ENCODE results near the gene ALDH8A1. TPM values are rescaled to one million over a fixed set of nuclear protein-coding genes. Genes with fewer than 3 reads are reported as not detected.

Gene ALDH8A1
- polyA plus RNA-seq, 3 donors: 0.77 TPM; not detected in 2

DNA sequence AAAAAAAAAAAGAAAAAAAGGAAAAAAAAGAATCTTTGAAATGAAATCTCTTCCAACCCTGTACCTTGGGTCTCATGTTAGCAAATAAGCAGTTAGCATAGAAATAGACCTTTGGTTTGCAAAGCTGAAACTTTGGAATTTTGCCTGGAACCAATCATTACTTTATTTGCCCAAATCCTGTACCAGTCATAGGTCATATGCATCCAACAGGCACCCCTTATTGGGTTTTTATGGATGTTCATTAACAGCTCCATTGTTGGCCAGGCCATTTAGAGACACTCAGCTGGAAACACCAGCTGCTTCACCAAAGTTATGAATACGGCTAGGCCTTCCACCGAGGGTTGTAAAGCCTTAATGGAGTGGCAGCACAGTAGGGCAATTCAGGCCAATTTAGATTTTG lies 53.0 kb downstream of the ALDH8A1 start:
- Histone ChIP-seq H3K36me3 (replicated peaks in 1 of 2; ENCODE audit: control insufficient read depth in 1 of 2, insufficient read depth in 2 of 2, low read length in 2 of 2) (no peaks in the 10 kb centered on the region), H3K4me1 (ENCODE audit: control insufficient read depth in 1 of 2, insufficient read depth in 2 of 2, low read length in 2 of 2) (no peaks in the 10 kb centered on the region), H3K27ac (ENCODE audit: low read depth in 1 of 2, low read length in 2 of 2) (no peak overlapping the region), H3K9ac (ENCODE audit: insufficient read depth, low read length, poor library complexity, severe bottlenecking) (no peak overlapping the region), H3K9me3 (replicated peaks in 1 of 2; ENCODE audit: control insufficient read depth in 1 of 2, insufficient read depth in 1 of 2, low read length in 2 of 2) (no peaks in the 10 kb centered on the region), H3K4me2 (replicated peaks; ENCODE audit: extremely low read depth, low read length, poor library complexity, severe bottlenecking) (no peak overlapping the region), H3K27me3 (ENCODE audit: control insufficient read depth in 2 of 2, insufficient read depth in 2 of 2, low read length in 2 of 2) (no peaks in the 10 kb centered on the region), H3K4me3 (replicated peaks in 1 of 3; ENCODE audit: low read depth in 2 of 3, low read length in 3 of 3) (no peak overlapping the region), H4K20me1 (ENCODE audit: insufficient read depth, low read length) (no peaks in the 10 kb centered on the region), H2AFZ (ENCODE audit: insufficient read depth, low read depth, low read length, poor library complexity, severe bottlenecking) (no peak overlapping the region), H3K79me2 (ENCODE audit: insufficient read depth, low read length) (no peaks in the 10 kb centered on the region)
- intact Hi-C loops (cut with micrococcal nuclease): no loop called here
- DNase-seq: no peak
- no peak overlapping the region for H3K4me3 Mint-ChIP-seq
- TF ChIP-seq, protein P1, sequence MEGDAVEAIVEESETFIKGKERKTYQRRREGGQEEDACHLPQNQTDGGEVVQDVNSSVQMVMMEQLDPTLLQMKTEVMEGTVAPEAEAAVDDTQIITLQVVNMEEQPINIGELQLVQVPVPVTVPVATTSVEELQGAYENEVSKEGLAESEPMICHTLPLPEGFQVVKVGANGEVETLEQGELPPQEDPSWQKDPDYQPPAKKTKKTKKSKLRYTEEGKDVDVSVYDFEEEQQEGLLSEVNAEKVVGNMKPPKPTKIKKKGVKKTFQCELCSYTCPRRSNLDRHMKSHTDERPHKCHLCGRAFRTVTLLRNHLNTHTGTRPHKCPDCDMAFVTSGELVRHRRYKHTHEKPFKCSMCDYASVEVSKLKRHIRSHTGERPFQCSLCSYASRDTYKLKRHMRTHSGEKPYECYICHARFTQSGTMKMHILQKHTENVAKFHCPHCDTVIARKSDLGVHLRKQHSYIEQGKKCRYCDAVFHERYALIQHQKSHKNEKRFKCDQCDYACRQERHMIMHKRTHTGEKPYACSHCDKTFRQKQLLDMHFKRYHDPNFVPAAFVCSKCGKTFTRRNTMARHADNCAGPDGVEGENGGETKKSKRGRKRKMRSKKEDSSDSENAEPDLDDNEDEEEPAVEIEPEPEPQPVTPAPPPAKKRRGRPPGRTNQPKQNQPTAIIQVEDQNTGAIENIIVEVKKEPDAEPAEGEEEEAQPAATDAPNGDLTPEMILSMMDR (IDR thresholded peaks at IDR 0.05): no peak
- H3K4me1 Mint-ChIP-seq: no peaks in the 10 kb centered on the region
- H3K27ac Mint-ChIP-seq: no peak overlapping the region
- H3K27me3 Mint-ChIP-seq (ENCODE audit: low read depth in 3 of 3): peaks cover 0 to 1% (median 0%) of the 10 kb centered on the region in 3 donors
- H3K9me3 Mint-ChIP-seq: peaks cover 0 to 7% (median 3%) of the 10 kb centered on the region in 7 donors
- WGBS (ENCODE audit: insufficient coverage): 100% methylated on average over 1 of the region's 2 CpGs
- H3K36me3 Mint-ChIP-seq: no peaks in the 10 kb centered on the region

DNA sequence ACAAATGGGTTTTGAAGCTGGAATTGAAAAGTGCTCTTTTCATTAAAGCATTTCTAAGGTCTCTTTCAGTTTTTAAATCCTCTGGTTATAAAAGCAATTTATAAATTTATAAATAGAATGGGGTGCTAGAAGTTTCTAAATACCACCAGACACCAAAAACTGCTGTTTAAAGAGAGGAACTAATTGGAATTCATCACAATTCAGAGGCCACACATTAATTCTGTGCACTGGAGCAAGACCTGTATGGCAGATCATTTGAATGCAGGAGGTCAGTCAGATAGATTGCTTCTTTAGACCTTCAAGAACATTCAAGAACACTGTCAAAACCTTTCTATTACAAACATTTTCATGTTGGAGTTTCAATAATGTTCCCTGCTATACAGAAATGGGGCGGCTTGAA lies 55.1 kb downstream of the ALDH8A1 start:
- H3K4me3 ChIP-seq (replicated peaks in 1 of 3; ENCODE audit: low read depth in 2 of 3, low read length in 3 of 3): no peak overlapping the region
- H3K36me3 ChIP-seq (replicated peaks in 1 of 2; ENCODE audit: control insufficient read depth in 1 of 2, insufficient read depth in 2 of 2, low read length in 2 of 2): no peaks in the 10 kb centered on the region
- TF ChIP-seq, protein P1 (IDR thresholded peaks at IDR 0.05): no peak
- H3K27me3 ChIP-seq (ENCODE audit: control insufficient read depth in 2 of 2, insufficient read depth in 2 of 2, low read length in 2 of 2): no peaks in the 10 kb centered on the region
- H4K20me1 ChIP-seq (ENCODE audit: insufficient read depth, low read length): no peaks in the 10 kb centered on the region
- H3K9ac ChIP-seq (ENCODE audit: insufficient read depth, low read length, poor library complexity, severe bottlenecking): no peak overlapping the region
- H3K36me3 Mint-ChIP-seq: no peaks in the 10 kb centered on the region
- no peak overlapping the region for H3K4me3 Mint-ChIP-seq
- DNase-seq: no peak
- H3K9me3 ChIP-seq (replicated peaks in 1 of 2; ENCODE audit: control insufficient read depth in 1 of 2, insufficient read depth in 1 of 2, low read length in 2 of 2): no peaks in the 10 kb centered on the region
- no peaks in the 10 kb centered on the region for H3K79me2 ChIP-seq (ENCODE audit: insufficient read depth, low read length)
- H3K9me3 Mint-ChIP-seq: peaks cover 0 to 7% (median 3%) of the 10 kb centered on the region in 7 donors
- H3K4me2 ChIP-seq (replicated peaks; ENCODE audit: extremely low read depth, low read length, poor library complexity, severe bottlenecking): no peak overlapping the region
- H3K4me1 Mint-ChIP-seq: no peaks in the 10 kb centered on the region
- no peak overlapping the region for H2AFZ ChIP-seq (ENCODE audit: insufficient read depth, low read depth, low read length, poor library complexity, severe bottlenecking)
- H3K27ac ChIP-seq (ENCODE audit: low read depth in 1 of 2, low read length in 2 of 2): no peak overlapping the region
- peaks cover 0 to 3% (median 2%) of the 10 kb centered on the region in 3 donors for H3K27me3 Mint-ChIP-seq (ENCODE audit: low read depth in 3 of 3)
- H3K4me1 ChIP-seq (ENCODE audit: control insufficient read depth in 1 of 2, insufficient read depth in 2 of 2, low read length in 2 of 2): no peaks in the 10 kb centered on the region
- no peak overlapping the region for H3K27ac Mint-ChIP-seq
- intact Hi-C loops (cut with micrococcal nuclease): no loop called here
- 83% methylated on average over 1 of the region's 1 CpG for WGBS (ENCODE audit: insufficient coverage)

Data from CD14-positive monocyte (primary cell).